ENCODE data around the gene GOLGA1. TPM values are rescaled to one million over a fixed set of nuclear protein-coding genes. Genes with fewer than 3 reads are reported as not detected.

GOLGA1 gene
- polyA plus RNA-seq, 1 donor from 2014 or later = 15.3 TPM

DNA sequence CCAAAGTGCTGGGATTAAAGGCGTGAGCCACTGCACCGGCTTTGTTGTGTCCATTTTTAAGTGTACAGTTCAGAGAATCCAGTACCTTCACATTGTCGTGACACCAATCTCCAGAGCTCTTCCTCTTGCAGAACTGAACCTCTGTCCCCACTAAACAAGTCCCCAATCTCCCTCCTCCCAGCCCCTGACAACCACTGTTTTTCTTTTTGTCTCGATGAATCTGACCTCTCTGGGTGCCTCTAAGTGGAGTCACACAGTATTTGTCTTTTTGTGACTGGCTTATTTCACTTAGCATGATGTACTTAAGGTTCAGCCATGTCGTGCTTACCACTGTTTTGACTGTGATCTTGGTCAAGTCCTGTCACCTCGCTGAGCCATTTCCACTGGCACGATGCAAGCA lies 86.1 kb downstream of the GOLGA1 start:
- TF ChIP-seq RAD21 (conservative IDR thresholded peaks at IDR 0.05) = no peak
- TF ChIP-seq EZH2 (IDR thresholded peaks at IDR 0.05; ENCODE audit: borderline replicate concordance, insufficient read depth, low read length, poor library complexity, severe bottlenecking) = no peak
- TF ChIP-seq, protein P1, sequence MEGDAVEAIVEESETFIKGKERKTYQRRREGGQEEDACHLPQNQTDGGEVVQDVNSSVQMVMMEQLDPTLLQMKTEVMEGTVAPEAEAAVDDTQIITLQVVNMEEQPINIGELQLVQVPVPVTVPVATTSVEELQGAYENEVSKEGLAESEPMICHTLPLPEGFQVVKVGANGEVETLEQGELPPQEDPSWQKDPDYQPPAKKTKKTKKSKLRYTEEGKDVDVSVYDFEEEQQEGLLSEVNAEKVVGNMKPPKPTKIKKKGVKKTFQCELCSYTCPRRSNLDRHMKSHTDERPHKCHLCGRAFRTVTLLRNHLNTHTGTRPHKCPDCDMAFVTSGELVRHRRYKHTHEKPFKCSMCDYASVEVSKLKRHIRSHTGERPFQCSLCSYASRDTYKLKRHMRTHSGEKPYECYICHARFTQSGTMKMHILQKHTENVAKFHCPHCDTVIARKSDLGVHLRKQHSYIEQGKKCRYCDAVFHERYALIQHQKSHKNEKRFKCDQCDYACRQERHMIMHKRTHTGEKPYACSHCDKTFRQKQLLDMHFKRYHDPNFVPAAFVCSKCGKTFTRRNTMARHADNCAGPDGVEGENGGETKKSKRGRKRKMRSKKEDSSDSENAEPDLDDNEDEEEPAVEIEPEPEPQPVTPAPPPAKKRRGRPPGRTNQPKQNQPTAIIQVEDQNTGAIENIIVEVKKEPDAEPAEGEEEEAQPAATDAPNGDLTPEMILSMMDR (IDR thresholded peaks at IDR 0.05; ENCODE audit: poor library complexity, severe bottlenecking) = no peak
- TF ChIP-seq SMC3 (conservative IDR thresholded peaks at IDR 0.05; ENCODE audit: poor library complexity) = no peak
- TF ChIP-seq EP300 (conservative IDR thresholded peaks at IDR 0.05; ENCODE audit: poor library complexity, severe bottlenecking) = no peak
- TF ChIP-seq TAF1 (IDR thresholded peaks at IDR 0.05; ENCODE audit: low read depth) = no peak
- H3K4me3 ChIP-seq (ENCODE audit: low read length) = no peak overlapping the region
- H3K27me3 ChIP-seq (ENCODE audit: insufficient read depth, low read depth, low read length) = no peaks in the 10 kb centered on the region

DNA sequence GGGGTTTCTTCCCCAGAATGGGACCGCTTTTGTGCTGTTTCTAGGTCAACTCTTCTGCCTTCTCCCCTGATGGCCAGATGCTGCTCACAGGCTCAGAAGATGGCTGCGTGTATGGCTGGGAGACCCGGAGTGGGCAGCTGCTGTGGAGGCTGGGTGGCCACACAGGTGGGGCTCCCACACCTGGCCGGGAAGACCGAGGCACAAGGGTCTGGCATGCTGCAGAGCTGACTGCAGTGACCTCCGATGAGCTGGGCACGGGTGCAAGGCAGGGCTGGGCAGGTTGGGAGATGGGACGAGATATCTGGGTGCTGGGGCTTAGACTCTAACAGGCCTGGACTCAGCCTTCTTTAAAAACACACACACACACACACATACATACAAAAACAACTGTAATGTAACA lies 86.7 kb downstream of the GOLGA1 start:
- TF ChIP-seq TAF1 (IDR thresholded peaks at IDR 0.05; ENCODE audit: low read depth) (no peak), SMC3 (conservative IDR thresholded peaks at IDR 0.05; ENCODE audit: poor library complexity) (no peak), POLR2AphosphoS5 (IDR thresholded peaks at IDR 0.05) (no peak), EZH2 (IDR thresholded peaks at IDR 0.05; ENCODE audit: borderline replicate concordance, insufficient read depth, low read length, poor library complexity, severe bottlenecking) (no peak), MXI1 (conservative IDR thresholded peaks at IDR 0.05; ENCODE audit: poor library complexity, severe bottlenecking) (no peak), EP300 (conservative IDR thresholded peaks at IDR 0.05; ENCODE audit: poor library complexity, severe bottlenecking) (no peak), RAD21 (conservative IDR thresholded peaks at IDR 0.05) (no peak)
- Histone ChIP-seq H4K20me1 (ENCODE audit: insufficient read depth) (no peaks in the 10 kb centered on the region), H3K27ac (ENCODE audit: low read length) (no peak overlapping the region)

More for the DNA sequence above, 86.1 kb downstream of the GOLGA1 start:
- Histone ChIP-seq H3F3A (ENCODE audit: insufficient read depth, low read length, poor library complexity, severe bottlenecking) (no peaks in the 10 kb centered on the region), H3K27ac (ENCODE audit: low read length) (no peak overlapping the region), H3K9ac (ENCODE audit: low read length) (no peak overlapping the region), H3K79me2 (replicated peaks; ENCODE audit: insufficient read depth, low read length) (no peaks in the 10 kb centered on the region), H2AFZ (ENCODE audit: low read depth, low read length) (no peak overlapping the region), H4K20me1 (ENCODE audit: insufficient read depth) (peaks cover 5% of the 10 kb centered on the region), H3K9me3 (ENCODE audit: low read length) (no peaks in the 10 kb centered on the region), H3K36me3 (ENCODE audit: insufficient read depth, low read length) (no peaks in the 10 kb centered on the region), H3K4me2 (ENCODE audit: low read length) (no peak overlapping the region), H3K9me2 (ENCODE audit: insufficient read depth, low read length) (no peaks in the 10 kb centered on the region)

DNA sequence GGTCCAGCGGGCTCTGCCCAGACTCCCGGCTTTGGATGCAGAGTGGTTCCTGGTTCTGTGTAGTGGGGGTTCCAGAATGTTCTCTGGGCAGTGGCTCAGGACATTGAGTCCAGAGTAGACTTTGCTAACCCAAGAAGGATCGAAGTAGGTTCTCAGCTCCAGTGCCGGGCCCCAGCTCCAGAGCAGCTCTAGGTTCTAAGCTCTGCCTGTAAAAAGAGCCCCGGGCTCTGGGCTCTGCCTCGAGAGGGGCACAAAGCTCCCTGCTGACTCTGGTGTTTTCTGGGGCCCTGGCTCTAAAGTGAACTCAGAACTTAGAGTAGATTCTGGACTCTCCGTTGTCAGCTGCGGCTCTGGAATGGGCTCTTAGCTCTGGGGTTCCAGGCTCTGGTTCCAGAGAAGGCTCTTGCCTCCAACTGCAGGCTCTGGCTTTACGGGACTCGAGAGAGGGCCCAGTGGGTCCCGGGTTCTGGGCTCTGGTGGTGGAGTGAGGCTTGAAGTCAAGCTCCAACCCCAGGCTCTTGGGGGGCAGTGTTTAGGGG lies 87.2 kb downstream of the GOLGA1 start:
- Histone ChIP-seq H3K4me2 (ENCODE audit: low read length) (no peak overlapping the region), H3K9ac (ENCODE audit: low read length) (peak overlapping the region; percentile 35), H2AFZ (ENCODE audit: low read depth, low read length) (no peak overlapping the region)

More for the DNA sequence above, 86.7 kb downstream of the GOLGA1 start:
- no peak overlapping the region for H3K9ac ChIP-seq (ENCODE audit: low read length)
- no peaks in the 10 kb centered on the region for H3K9me2 ChIP-seq (ENCODE audit: insufficient read depth, low read length)
- H3F3A ChIP-seq (ENCODE audit: insufficient read depth, low read length, poor library complexity, severe bottlenecking) = no peaks in the 10 kb centered on the region
- H3K27me3 ChIP-seq (ENCODE audit: insufficient read depth, low read depth, low read length) = no peaks in the 10 kb centered on the region
- no peak overlapping the region for H3K4me2 ChIP-seq (ENCODE audit: low read length)
- no peaks in the 10 kb centered on the region for H3K79me2 ChIP-seq (replicated peaks; ENCODE audit: insufficient read depth, low read length)
- no peaks in the 10 kb centered on the region for H3K9me3 ChIP-seq (ENCODE audit: low read length)
- H3K36me3 ChIP-seq (ENCODE audit: insufficient read depth, low read length) = no peaks in the 10 kb centered on the region
- H2AFZ ChIP-seq (ENCODE audit: low read depth, low read length) = no peak overlapping the region
- H3K4me3 ChIP-seq (ENCODE audit: low read length) = no peak overlapping the region

More for the DNA sequence above, 87.2 kb downstream of the GOLGA1 start:
- H3K4me3 ChIP-seq (ENCODE audit: low read length) = peak overlapping the region; percentile 66
- H3K9me3 ChIP-seq (ENCODE audit: low read length) = no peaks in the 10 kb centered on the region
- H3K36me3 ChIP-seq (ENCODE audit: insufficient read depth, low read length) = no peaks in the 10 kb centered on the region
- no peak overlapping the region for H3K27ac ChIP-seq (ENCODE audit: low read length)
- no peaks in the 10 kb centered on the region for H3K9me2 ChIP-seq (ENCODE audit: insufficient read depth, low read length)
- H4K20me1 ChIP-seq (ENCODE audit: insufficient read depth) = no peaks in the 10 kb centered on the region
- H3K27me3 ChIP-seq (ENCODE audit: insufficient read depth, low read depth, low read length) = no peaks in the 10 kb centered on the region
- H3K79me2 ChIP-seq (replicated peaks; ENCODE audit: insufficient read depth, low read length) = no peaks in the 10 kb centered on the region
- TF ChIP-seq, protein P2, sequence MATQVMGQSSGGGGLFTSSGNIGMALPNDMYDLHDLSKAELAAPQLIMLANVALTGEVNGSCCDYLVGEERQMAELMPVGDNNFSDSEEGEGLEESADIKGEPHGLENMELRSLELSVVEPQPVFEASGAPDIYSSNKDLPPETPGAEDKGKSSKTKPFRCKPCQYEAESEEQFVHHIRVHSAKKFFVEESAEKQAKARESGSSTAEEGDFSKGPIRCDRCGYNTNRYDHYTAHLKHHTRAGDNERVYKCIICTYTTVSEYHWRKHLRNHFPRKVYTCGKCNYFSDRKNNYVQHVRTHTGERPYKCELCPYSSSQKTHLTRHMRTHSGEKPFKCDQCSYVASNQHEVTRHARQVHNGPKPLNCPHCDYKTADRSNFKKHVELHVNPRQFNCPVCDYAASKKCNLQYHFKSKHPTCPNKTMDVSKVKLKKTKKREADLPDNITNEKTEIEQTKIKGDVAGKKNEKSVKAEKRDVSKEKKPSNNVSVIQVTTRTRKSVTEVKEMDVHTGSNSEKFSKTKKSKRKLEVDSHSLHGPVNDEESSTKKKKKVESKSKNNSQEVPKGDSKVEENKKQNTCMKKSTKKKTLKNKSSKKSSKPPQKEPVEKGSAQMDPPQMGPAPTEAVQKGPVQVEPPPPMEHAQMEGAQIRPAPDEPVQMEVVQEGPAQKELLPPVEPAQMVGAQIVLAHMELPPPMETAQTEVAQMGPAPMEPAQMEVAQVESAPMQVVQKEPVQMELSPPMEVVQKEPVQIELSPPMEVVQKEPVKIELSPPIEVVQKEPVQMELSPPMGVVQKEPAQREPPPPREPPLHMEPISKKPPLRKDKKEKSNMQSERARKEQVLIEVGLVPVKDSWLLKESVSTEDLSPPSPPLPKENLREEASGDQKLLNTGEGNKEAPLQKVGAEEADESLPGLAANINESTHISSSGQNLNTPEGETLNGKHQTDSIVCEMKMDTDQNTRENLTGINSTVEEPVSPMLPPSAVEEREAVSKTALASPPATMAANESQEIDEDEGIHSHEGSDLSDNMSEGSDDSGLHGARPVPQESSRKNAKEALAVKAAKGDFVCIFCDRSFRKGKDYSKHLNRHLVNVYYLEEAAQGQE (IDR thresholded peaks at IDR 0.05; ENCODE audit: borderline replicate concordance) = no peak
- TF ChIP-seq EZH2 (IDR thresholded peaks at IDR 0.05; ENCODE audit: borderline replicate concordance, insufficient read depth, low read length, poor library complexity, severe bottlenecking) (no peak), SMC3 (conservative IDR thresholded peaks at IDR 0.05; ENCODE audit: poor library complexity) (no peak), EP300 (conservative IDR thresholded peaks at IDR 0.05; ENCODE audit: poor library complexity, severe bottlenecking) (no peak), RAD21 (conservative IDR thresholded peaks at IDR 0.05) (no peak), POLR2AphosphoS5 (IDR thresholded peaks at IDR 0.05) (no peak), MXI1 (conservative IDR thresholded peaks at IDR 0.05; ENCODE audit: poor library complexity, severe bottlenecking) (no peak), TAF1 (IDR thresholded peaks at IDR 0.05; ENCODE audit: low read depth) (no peak)
- TF ChIP-seq, protein P1 (IDR thresholded peaks at IDR 0.05; ENCODE audit: poor library complexity, severe bottlenecking) = no peak
- no peaks in the 10 kb centered on the region for H3F3A ChIP-seq (ENCODE audit: insufficient read depth, low read length, poor library complexity, severe bottlenecking)
